ENCODE results near the gene DLEC1. TPM values are rescaled to one million over a fixed set of nuclear protein-coding genes. Genes with fewer than 3 reads are reported as not detected.

DLEC1 gene
- total RNA-seq, 1 experiment from 2014 or later = 0.81 TPM

DNA sequence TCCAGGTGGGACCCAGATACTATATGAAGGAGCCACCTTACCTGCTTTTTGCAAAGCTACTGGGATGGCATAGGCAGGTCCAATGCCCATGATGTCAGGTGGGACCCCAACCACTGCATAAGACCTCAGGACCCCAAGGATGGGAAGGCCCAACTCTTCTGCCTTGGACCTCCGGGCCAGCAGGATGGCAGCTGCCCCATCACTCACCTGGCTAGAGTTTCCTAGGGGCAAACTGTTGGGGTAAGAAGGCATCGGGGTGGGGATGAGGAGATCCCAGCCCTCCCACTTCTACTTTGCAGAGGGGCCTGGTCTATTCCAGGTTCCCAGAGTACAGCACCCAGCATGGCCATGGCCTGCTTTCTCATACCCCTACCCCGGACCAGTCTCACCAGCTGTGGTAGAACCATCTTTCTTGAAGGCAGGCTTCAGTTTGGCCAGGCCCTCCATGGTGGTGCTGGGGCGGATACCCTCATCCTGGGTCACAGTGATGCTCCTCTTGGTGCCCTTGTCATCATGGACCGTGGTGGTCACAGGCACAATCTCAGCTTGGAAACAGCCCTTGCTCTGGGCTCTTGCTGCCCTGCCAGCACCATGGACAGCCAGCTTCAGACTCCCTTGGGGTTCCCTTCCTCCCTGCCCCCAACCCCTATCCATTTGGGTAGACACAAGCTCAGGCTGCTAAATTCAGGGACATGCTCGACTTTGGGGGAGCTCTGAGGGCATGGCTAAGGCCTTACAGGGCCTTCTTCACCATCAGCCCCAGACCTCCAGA is 87.3 kb downstream of the DLEC1 start (continued):
- TF ChIP-seq, protein P1, sequence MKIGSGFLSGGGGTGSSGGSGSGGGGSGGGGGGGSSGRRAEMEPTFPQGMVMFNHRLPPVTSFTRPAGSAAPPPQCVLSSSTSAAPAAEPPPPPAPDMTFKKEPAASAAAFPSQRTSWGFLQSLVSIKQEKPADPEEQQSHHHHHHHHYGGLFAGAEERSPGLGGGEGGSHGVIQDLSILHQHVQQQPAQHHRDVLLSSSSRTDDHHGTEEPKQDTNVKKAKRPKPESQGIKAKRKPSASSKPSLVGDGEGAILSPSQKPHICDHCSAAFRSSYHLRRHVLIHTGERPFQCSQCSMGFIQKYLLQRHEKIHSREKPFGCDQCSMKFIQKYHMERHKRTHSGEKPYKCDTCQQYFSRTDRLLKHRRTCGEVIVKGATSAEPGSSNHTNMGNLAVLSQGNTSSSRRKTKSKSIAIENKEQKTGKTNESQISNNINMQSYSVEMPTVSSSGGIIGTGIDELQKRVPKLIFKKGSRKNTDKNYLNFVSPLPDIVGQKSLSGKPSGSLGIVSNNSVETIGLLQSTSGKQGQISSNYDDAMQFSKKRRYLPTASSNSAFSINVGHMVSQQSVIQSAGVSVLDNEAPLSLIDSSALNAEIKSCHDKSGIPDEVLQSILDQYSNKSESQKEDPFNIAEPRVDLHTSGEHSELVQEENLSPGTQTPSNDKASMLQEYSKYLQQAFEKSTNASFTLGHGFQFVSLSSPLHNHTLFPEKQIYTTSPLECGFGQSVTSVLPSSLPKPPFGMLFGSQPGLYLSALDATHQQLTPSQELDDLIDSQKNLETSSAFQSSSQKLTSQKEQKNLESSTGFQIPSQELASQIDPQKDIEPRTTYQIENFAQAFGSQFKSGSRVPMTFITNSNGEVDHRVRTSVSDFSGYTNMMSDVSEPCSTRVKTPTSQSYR (CRISPR knock-in tag; IDR thresholded peaks at IDR 0.05) = no peak
- no peak for TF ChIP-seq ZNF232 (CRISPR knock-in tag; IDR thresholded peaks at IDR 0.05)

DNA sequence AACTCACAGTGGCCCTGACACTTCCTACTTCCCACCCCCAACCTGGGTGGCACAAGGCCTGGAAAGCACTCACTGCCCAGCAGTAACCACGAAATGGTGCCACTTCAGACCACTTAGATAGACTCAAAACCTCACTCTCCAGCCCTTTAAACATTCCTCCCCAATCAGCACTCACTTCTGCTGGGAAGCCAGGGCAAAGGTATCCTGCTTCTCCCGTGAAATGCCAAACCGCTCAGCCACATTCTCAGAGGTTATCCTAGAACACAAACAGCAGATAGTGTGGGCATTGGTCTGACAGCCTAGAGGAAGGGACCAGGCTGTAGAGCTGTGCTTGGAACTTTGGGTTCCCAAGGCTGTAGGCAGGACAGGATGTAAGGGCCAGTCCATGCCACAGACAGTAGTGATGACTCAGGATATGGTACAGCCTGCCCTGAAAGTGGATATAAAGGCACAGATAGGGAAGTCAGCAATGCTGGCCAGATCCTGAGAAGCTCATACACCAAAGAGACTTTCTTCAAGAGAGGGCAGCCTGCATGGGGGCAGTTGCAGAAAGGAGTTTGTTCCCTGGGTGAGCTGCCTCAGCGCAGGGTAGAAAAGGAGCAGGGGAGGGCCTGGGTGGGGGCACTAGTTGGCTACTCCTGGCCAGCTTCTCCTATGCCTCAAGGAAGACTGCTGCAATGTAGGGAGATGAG is 88.7 kb downstream of the DLEC1 start:
- H3K36me3 Mint-ChIP-seq = peaks cover 56% of the 10 kb centered on the region
- CTCF ChIA-PET = no interaction called here
- DNase-seq (ENCODE audit: low spot score) (no peak), ATAC-seq (no peak)
- TF ChIP-seq, protein P2, sequence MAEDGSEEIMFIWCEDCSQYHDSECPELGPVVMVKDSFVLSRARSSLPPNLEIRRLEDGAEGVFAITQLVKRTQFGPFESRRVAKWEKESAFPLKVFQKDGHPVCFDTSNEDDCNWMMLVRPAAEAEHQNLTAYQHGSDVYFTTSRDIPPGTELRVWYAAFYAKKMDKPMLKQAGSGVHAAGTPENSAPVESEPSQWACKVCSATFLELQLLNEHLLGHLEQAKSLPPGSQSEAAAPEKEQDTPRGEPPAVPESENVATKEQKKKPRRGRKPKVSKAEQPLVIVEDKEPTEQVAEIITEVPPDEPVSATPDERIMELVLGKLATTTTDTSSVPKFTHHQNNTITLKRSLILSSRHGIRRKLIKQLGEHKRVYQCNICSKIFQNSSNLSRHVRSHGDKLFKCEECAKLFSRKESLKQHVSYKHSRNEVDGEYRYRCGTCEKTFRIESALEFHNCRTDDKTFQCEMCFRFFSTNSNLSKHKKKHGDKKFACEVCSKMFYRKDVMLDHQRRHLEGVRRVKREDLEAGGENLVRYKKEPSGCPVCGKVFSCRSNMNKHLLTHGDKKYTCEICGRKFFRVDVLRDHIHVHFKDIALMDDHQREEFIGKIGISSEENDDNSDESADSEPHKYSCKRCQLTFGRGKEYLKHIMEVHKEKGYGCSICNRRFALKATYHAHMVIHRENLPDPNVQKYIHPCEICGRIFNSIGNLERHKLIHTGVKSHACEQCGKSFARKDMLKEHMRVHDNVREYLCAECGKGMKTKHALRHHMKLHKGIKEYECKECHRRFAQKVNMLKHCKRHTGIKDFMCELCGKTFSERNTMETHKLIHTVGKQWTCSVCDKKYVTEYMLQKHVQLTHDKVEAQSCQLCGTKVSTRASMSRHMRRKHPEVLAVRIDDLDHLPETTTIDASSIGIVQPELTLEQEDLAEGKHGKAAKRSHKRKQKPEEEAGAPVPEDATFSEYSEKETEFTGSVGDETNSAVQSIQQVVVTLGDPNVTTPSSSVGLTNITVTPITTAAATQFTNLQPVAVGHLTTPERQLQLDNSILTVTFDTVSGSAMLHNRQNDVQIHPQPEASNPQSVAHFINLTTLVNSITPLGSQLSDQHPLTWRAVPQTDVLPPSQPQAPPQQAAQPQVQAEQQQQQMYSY (CRISPR knock-in tag; IDR thresholded peaks at IDR 0.05) = no peak
- TF ChIP-seq TEAD4 (CRISPR knock-in tag; IDR thresholded peaks at IDR 0.05) = no peak
- TF ChIP-seq NFE2L1 (CRISPR knock-in tag; IDR thresholded peaks at IDR 0.05) = no peak
- TF ChIP-seq, protein P3, sequence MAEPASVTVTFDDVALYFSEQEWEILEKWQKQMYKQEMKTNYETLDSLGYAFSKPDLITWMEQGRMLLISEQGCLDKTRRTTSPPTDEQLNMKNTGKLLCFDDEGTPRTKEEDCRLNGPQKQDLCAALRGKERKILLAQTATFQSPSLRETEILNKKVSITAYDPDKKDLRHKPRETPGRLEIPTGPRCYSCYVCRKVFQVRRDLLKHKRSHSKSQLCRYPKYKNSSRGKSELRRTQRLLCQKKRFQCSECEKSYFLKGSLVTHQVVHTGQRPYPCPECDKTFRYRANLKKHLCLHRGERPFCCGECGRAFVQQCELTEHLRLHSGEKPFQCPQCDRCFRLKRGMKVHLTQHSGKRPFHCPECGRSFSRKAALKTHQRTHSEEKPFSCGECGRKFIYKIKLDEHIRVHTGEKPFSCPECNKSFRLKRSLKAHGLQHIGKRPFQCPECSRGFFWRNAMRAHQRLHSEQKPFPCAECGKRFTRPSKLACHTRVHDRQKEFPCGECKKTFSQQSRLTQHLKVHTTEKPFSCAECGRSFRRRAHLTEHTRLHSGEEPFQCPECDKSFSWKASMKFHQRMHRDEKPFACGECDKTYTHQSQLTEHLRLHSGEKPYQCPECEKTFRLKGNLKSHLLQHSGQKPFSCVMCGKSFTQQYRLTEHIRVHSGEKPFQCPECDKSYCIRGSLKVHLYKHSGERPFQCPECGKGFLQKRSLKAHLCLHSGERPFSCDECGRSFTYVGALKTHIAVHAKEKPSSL (CRISPR knock-in tag; conservative IDR thresholded peaks at IDR 0.05) = no peak
- TF ChIP-seq, protein P4, sequence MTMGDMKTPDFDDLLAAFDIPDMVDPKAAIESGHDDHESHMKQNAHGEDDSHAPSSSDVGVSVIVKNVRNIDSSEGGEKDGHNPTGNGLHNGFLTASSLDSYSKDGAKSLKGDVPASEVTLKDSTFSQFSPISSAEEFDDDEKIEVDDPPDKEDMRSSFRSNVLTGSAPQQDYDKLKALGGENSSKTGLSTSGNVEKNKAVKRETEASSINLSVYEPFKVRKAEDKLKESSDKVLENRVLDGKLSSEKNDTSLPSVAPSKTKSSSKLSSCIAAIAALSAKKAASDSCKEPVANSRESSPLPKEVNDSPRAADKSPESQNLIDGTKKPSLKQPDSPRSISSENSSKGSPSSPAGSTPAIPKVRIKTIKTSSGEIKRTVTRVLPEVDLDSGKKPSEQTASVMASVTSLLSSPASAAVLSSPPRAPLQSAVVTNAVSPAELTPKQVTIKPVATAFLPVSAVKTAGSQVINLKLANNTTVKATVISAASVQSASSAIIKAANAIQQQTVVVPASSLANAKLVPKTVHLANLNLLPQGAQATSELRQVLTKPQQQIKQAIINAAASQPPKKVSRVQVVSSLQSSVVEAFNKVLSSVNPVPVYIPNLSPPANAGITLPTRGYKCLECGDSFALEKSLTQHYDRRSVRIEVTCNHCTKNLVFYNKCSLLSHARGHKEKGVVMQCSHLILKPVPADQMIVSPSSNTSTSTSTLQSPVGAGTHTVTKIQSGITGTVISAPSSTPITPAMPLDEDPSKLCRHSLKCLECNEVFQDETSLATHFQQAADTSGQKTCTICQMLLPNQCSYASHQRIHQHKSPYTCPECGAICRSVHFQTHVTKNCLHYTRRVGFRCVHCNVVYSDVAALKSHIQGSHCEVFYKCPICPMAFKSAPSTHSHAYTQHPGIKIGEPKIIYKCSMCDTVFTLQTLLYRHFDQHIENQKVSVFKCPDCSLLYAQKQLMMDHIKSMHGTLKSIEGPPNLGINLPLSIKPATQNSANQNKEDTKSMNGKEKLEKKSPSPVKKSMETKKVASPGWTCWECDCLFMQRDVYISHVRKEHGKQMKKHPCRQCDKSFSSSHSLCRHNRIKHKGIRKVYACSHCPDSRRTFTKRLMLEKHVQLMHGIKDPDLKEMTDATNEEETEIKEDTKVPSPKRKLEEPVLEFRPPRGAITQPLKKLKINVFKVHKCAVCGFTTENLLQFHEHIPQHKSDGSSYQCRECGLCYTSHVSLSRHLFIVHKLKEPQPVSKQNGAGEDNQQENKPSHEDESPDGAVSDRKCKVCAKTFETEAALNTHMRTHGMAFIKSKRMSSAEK (CRISPR knock-in tag; IDR thresholded peaks at IDR 0.05; ENCODE audit: borderline replicate concordance) = no peak
- no peak for TF ChIP-seq ZNF317 (CRISPR knock-in tag; IDR thresholded peaks at IDR 0.05; ENCODE audit: borderline replicate concordance, low read depth)
- no peak for TF ChIP-seq ZNF423 (CRISPR knock-in tag; IDR thresholded peaks at IDR 0.05)
- TF ChIP-seq ZNF219 (CRISPR knock-in tag; IDR thresholded peaks at IDR 0.05; ENCODE audit: borderline replicate concordance) = no peak
- TF ChIP-seq MYBL2 (CRISPR knock-in tag; IDR thresholded peaks at IDR 0.05) = no peak
- no peak for TF ChIP-seq GRHL2 (CRISPR knock-in tag; IDR thresholded peaks at IDR 0.05; ENCODE audit: insufficient replicate concordance, severe bottlenecking)
- no peak for TF ChIP-seq SMAD4 (CRISPR knock-in tag; IDR thresholded peaks at IDR 0.05)
- TF ChIP-seq ETV6 (CRISPR knock-in tag; IDR thresholded peaks at IDR 0.05) = no peak
- TF ChIP-seq, protein P5, sequence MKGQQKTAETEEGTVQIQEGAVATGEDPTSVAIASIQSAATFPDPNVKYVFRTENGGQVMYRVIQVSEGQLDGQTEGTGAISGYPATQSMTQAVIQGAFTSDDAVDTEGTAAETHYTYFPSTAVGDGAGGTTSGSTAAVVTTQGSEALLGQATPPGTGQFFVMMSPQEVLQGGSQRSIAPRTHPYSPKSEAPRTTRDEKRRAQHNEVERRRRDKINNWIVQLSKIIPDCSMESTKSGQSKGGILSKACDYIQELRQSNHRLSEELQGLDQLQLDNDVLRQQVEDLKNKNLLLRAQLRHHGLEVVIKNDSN (CRISPR knock-in tag; IDR thresholded peaks at IDR 0.05) = no peak
- TF ChIP-seq, protein P6, sequence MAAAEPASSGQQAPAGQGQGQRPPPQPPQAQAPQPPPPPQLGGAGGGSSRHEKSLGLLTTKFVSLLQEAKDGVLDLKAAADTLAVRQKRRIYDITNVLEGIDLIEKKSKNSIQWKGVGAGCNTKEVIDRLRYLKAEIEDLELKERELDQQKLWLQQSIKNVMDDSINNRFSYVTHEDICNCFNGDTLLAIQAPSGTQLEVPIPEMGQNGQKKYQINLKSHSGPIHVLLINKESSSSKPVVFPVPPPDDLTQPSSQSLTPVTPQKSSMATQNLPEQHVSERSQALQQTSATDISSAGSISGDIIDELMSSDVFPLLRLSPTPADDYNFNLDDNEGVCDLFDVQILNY (CRISPR knock-in tag; IDR thresholded peaks at IDR 0.05) = no peak
- TF ChIP-seq ZNF121 (CRISPR knock-in tag; IDR thresholded peaks at IDR 0.05) = no peak
- H3K4me1 Mint-ChIP-seq = no peaks in the 10 kb centered on the region
- POLR2A ChIA-PET = no interaction called here
- no peaks in the 10 kb centered on the region for H3K27me3 Mint-ChIP-seq (ENCODE audit: low read depth)
- H3K4me3 Mint-ChIP-seq = no peak overlapping the region
- no peaks in the 10 kb centered on the region for H3K9me3 Mint-ChIP-seq
- no peak overlapping the region for H3K27ac Mint-ChIP-seq

Data from WTC11 (cell line).